Keratinocyte (primary cell): ENCODE data around the gene CAMP.

Experiments
- EZH2 ChIP-seq: IDR thresholded peaks from one replicate; pipeline ENCODE4 v1.6.1; 2012; ENCODE audit warnings: inconsistent platforms, mild to moderate bottlenecking, low read length, moderate library complexity
- TF ChIP-seq, protein P1 (sequence below), 3 experiments: IDR thresholded peaks in 1 of 3; conservative IDR thresholded peaks in 1 of 3; optimal IDR thresholded peaks in 1 of 3; 2 replicates in 2 of 3; 3 replicates in 1 of 3; pipeline versions ENCODE3 to v1.5.1; 2011; ENCODE audit warnings: low read length in 3 of 3, mild to moderate bottlenecking in 3 of 3, moderate library complexity in 2 of 3, control low read depth in 1 of 3, inconsistent platforms in 1 of 3; ENCODE audit not compliant: insufficient read depth in 2 of 3; ENCODE audit errors: extremely low read depth in 1 of 3

DNA sequence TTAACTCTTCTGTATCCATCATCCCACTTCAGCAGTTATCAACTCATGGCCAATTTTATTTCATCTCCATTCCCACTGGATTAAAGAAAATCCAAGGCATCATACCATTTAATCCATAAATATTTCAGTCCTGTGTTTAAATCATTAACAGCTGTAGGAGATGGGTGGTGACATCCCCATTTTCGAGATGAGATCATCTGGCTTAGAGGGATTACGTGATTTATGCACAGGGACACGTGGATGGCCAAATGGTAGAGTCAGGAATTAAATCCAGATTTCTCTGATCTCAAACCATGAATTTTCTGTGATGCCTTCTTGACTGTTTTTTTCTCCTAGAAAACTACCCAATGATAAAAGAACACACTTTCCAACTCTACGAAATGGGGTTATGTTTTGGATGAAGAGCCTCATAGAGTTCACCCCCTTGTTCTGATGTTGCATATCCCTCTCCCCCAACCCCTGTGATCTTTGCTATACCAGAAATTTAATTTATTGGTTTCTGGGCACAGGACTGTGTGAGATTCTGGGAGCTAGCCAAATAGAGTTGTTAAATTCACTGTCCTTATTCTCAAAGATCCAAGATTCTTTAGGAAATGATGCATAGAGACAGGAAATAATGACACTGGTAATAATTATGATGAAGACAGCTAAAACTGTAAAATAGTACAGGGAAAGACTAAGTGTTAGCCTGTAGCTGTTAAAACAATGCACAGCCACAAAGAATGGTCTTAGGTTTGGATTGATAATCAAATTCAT lies 25.0 kb downstream of the CAMP start:
- TF ChIP-seq, protein P1, sequence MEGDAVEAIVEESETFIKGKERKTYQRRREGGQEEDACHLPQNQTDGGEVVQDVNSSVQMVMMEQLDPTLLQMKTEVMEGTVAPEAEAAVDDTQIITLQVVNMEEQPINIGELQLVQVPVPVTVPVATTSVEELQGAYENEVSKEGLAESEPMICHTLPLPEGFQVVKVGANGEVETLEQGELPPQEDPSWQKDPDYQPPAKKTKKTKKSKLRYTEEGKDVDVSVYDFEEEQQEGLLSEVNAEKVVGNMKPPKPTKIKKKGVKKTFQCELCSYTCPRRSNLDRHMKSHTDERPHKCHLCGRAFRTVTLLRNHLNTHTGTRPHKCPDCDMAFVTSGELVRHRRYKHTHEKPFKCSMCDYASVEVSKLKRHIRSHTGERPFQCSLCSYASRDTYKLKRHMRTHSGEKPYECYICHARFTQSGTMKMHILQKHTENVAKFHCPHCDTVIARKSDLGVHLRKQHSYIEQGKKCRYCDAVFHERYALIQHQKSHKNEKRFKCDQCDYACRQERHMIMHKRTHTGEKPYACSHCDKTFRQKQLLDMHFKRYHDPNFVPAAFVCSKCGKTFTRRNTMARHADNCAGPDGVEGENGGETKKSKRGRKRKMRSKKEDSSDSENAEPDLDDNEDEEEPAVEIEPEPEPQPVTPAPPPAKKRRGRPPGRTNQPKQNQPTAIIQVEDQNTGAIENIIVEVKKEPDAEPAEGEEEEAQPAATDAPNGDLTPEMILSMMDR (optimal IDR thresholded peaks at IDR 0.05 in 1 of 3, IDR thresholded peaks at IDR 0.05 in 1 of 3, conservative IDR thresholded peaks at IDR 0.05 in 1 of 3; ENCODE audit: extremely low read depth in 1 of 3, insufficient read depth in 2 of 3, low read length in 3 of 3): no peak
- TF ChIP-seq EZH2: no peak
